IPS-18c (cell line): ENCODE measurements around the gene FAF1.
"Not testable (repeated sequence)": the region's sequence is repeated elsewhere in the genome, so short reads cannot be mapped to it uniquely, and the experiment has no call there.

Experiments
- H3K4me3 ChIP-seq: 2 replicates; pipeline ENCODE4 v1.7.0; 2013; ENCODE audit warnings: low read depth, mild to moderate bottlenecking, low read length, moderate library complexity; ENCODE audit not compliant: insufficient read depth
- H3K9me3 ChIP-seq: one replicate; pipeline ENCODE4 v1.6.1; 2013; ENCODE audit warnings: mild to moderate bottlenecking, low read length, moderate library complexity; ENCODE audit not compliant: control insufficient read depth, insufficient read depth

The FAF1 gene

GRCh38 chr1:50959913-50960844, at the start of gene FAF1:
TSS of gene FAF1 (minus strand) at chr1:50960267. CDS start at chr1:50959811, 456 bp downstream.
- H3K4me3 ChIP-seq = peak within 1 kb of the TSS; percentile 84
- no peaks in the 10 kb centered on the region for H3K9me3 ChIP-seq

GRCh38 chr1:51009381-51009780, 49.3 kb upstream of the FAF1 start:
- Histone ChIP-seq H3K9me3 (no peaks in the 10 kb centered on the region), H3K4me3 (no peak overlapping the region)

- not testable (repeated sequence) for H3K4me3 ChIP-seq, H3K9me3 ChIP-seq
Observed at GRCh38 chr1:51005549-51005948, 45.5 kb upstream of the FAF1 start.

- Histone ChIP-seq H3K9me3 (peaks cover 2% of the 10 kb centered on the region), H3K4me3 (no peak overlapping the region)
Observed at GRCh38 chr1:51002516-51002915, 42.4 kb upstream of the FAF1 start.

GRCh38 chr1:51000651-51001050, 40.6 kb upstream of the FAF1 start:
- H3K9me3 ChIP-seq = peaks cover 2% of the 10 kb centered on the region
- no peak overlapping the region for H3K4me3 ChIP-seq

GRCh38 chr1:51000160-51000559, 40.1 kb upstream of the FAF1 start:
- Histone ChIP-seq H3K4me3 (no peak overlapping the region), H3K9me3 (peaks cover 2% of the 10 kb centered on the region)

- not testable (repeated sequence) for H3K9me3 ChIP-seq, H3K4me3 ChIP-seq
Observed at GRCh38 chr1:50999375-50999774, 39.3 kb upstream of the FAF1 start.

GRCh38 chr1:50996083-50996482, 36.0 kb upstream of the FAF1 start:
- no peak overlapping the region for H3K4me3 ChIP-seq
- H3K9me3 ChIP-seq = peaks cover 2% of the 10 kb centered on the region

GRCh38 chr1:50995651-50996050, 35.6 kb upstream of the FAF1 start:
- H3K4me3 ChIP-seq = no peak overlapping the region
- peaks cover 2% of the 10 kb centered on the region for H3K9me3 ChIP-seq

GRCh38 chr1:50994997-50995396, 34.9 kb upstream of the FAF1 start:
- H3K4me3 ChIP-seq = no peak overlapping the region
- H3K9me3 ChIP-seq = no peaks in the 10 kb centered on the region

- Histone ChIP-seq H3K9me3 (no peaks in the 10 kb centered on the region), H3K4me3 (no peak overlapping the region)
Observed at GRCh38 chr1:50993645-50994044, 33.6 kb upstream of the FAF1 start.

GRCh38 chr1:50992532-50993318, 32.7 kb upstream of the FAF1 start:
- H3K4me3 ChIP-seq = no peak overlapping the region
- no peaks in the 10 kb centered on the region for H3K9me3 ChIP-seq

GRCh38 chr1:50989694-50990093, 29.6 kb upstream of the FAF1 start:
- H3K9me3 ChIP-seq = no peaks in the 10 kb centered on the region

GRCh38 chr1:50986653-50987052, 26.6 kb upstream of the FAF1 start:
- no peak overlapping the region for H3K4me3 ChIP-seq
- H3K9me3 ChIP-seq = no peaks in the 10 kb centered on the region

More at GRCh38 chr1:50989694-50990093, 29.6 kb upstream of the FAF1 start:
- no peak overlapping the region for H3K4me3 ChIP-seq

GRCh38 chr1:50985094-50985493, 25.0 kb upstream of the FAF1 start:
- H3K9me3 ChIP-seq = no peaks in the 10 kb centered on the region
- H3K4me3 ChIP-seq = no peak overlapping the region

- Histone ChIP-seq H3K4me3 (no peak overlapping the region), H3K9me3 (no peaks in the 10 kb centered on the region)
Observed at GRCh38 chr1:50983219-50983802, 23.2 kb upstream of the FAF1 start.

- H3K4me3 ChIP-seq = no peak overlapping the region
- no peaks in the 10 kb centered on the region for H3K9me3 ChIP-seq
Observed at GRCh38 chr1:50982611-50983010, 22.5 kb upstream of the FAF1 start.

GRCh38 chr1:50981741-50982140, 21.7 kb upstream of the FAF1 start:
- no peaks in the 10 kb centered on the region for H3K9me3 ChIP-seq
- no peak overlapping the region for H3K4me3 ChIP-seq
